Esophagus muscularis mucosa (tissue), 4 donors: ENCODE measurements around the gene SLC27A3. TPM values are rescaled to one million over a fixed set of nuclear protein-coding genes. Genes with fewer than 3 reads are reported as not detected.

Source experiments
- DNase-seq: peaks from one replicate; pipeline ENCODE4 v3.0.0-alpha.2; 2017; ENCODE audit errors: extremely low spot score
- H3K27ac ChIP-seq, 4 donors: fragments of 200-600 bp; sonication (generic); replicated peaks in 1 of 4; 1 replicate in 3 of 4; 2 replicates in 1 of 4; pipeline ENCODE4 v1.5.1; 2016 to 2019; ENCODE audit warnings: mild to moderate bottlenecking in 1 of 4
- H3K27me3 ChIP-seq, 4 donors: fragments of 200-600 bp; sonication (generic); one replicate each; pipeline versions ENCODE4 v1.5.1 to v1.6.0; 2016 to 2019
- H3K36me3 ChIP-seq, 4 donors: fragments of 200-600 bp; sonication (generic); one replicate each; pipeline ENCODE4 v1.5.1; 2016 to 2019
- H3K4me1 ChIP-seq, 4 donors: fragments of 200-600 bp; sonication (generic); one replicate each; pipeline ENCODE4 v1.5.1; 2016 to 2019
- H3K4me3 ChIP-seq, 4 donors: fragments of 200-600 bp; sonication (generic); 1 replicate in 2 of 4; 2 replicates in 2 of 4; pipeline ENCODE4 v1.5.1; 2016 to 2019; ENCODE audit warnings: mild to moderate bottlenecking in 4 of 4, moderate library complexity in 1 of 4
- H3K9me3 ChIP-seq, 4 donors: fragments of 200-600 bp; sonication (generic); 1 replicate in 3 of 4; 2 replicates in 1 of 4; pipeline ENCODE4 v1.5.1; 2016 to 2019
- EP300 ChIP-seq: sonication (generic); formaldehyde crosslinking; IDR thresholded peaks from one replicate; pipeline ENCODE4 v1.6.1; 2017; ENCODE audit warnings: antibody characterized with exemption
- POLR2A ChIP-seq: fragments of 450-650 bp; IDR thresholded peaks from one replicate; pipeline ENCODE4 v1.6.1; 2017; ENCODE audit warnings: antibody characterized with exemption, moderate library complexity, mild to moderate bottlenecking, low read depth
- POLR2AphosphoS5 ChIP-seq, 2 donors: sonication (generic); formaldehyde crosslinking; IDR thresholded peaks; one replicate each; pipeline ENCODE4 v1.6.1; 2017; ENCODE audit warnings: antibody characterized with exemption in 2 of 2
- WGBS: methylation state at CpG from one replicate; pipeline ENCODE4 v1.1.5; 2018; 5-methylcytosine and 5-hydroxymethylcytosine counted together
- intact Hi-C: fragments of 100-400 bp; cut with DNase I; formaldehyde crosslinking; loops from one replicate; pipeline ENCODE4 v1.15.1; 2023
- total RNA-seq, 4 donors: library from RNA; depleted of rRNA; stranded (reverse); fragments of >200 nt; gene quantifications; one replicate each; pipeline versions ENCODE4 v1.1.0 to v1.2.1, GENCODE V29; 2016
- TF ChIP-seq, protein P1 (sequence below), 3 experiments: fragments of 200-600 bp in 2 of 3; fragments of 450-650 bp in 1 of 3; sonication (generic) in 2 of 3; IDR thresholded peaks; one replicate each; pipeline ENCODE4 v1.5.1; 2017 to 2019; ENCODE audit warnings: antibody characterized with exemption in 3 of 3, mild to moderate bottlenecking in 2 of 3, moderate library complexity in 1 of 3

The SLC27A3 gene
- total RNA-seq, 4 donors from 2014 or later = 12.9 to 29.5 (median 19.9) TPM

DNA sequence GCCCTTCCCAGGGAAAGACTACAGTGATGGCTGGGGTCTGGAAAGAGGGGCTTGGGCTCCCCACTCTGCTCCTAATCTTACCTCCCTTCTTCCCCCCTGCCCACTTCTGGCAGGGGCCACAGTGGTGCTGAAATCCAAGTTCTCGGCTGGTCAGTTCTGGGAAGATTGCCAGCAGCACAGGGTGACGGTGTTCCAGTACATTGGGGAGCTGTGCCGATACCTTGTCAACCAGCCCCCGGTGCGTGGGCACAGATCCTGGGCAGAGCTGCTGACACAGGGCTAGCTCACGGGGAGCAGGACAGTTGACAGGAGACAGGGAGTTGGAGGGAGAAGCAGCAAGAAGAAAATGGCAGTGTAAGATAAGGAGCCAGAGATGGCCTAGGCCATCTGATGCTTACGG, 2.4 kb downstream of the SLC27A3 start:
- no peaks in the 10 kb centered on the region for H3K9me3 ChIP-seq
- 41% methylated on average over 7 of the region's 7 CpGs for WGBS
- TF ChIP-seq POLR2AphosphoS5 (IDR thresholded peaks at IDR 0.05) (peak in 1 of 2 donors; percentile 21), EP300 (no peak), POLR2A (no peak)
- TF ChIP-seq, protein P1, sequence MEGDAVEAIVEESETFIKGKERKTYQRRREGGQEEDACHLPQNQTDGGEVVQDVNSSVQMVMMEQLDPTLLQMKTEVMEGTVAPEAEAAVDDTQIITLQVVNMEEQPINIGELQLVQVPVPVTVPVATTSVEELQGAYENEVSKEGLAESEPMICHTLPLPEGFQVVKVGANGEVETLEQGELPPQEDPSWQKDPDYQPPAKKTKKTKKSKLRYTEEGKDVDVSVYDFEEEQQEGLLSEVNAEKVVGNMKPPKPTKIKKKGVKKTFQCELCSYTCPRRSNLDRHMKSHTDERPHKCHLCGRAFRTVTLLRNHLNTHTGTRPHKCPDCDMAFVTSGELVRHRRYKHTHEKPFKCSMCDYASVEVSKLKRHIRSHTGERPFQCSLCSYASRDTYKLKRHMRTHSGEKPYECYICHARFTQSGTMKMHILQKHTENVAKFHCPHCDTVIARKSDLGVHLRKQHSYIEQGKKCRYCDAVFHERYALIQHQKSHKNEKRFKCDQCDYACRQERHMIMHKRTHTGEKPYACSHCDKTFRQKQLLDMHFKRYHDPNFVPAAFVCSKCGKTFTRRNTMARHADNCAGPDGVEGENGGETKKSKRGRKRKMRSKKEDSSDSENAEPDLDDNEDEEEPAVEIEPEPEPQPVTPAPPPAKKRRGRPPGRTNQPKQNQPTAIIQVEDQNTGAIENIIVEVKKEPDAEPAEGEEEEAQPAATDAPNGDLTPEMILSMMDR (IDR thresholded peaks at IDR 0.05) = no peak
- H3K27ac ChIP-seq = peak overlapping the region; percentile 45 to 95 (median 67)
- DNase-seq = no peak
- peak overlapping the region in 2 of 4 donors; percentile 9 to 12 for H3K4me3 ChIP-seq
- peaks cover 64 to 81% (median 75%) of the 10 kb centered on the region in 4 donors for H3K4me1 ChIP-seq
- H3K27me3 ChIP-seq = no peaks in the 10 kb centered on the region
- peaks cover 0 to 22% (median 14%) of the 10 kb centered on the region in 4 donors for H3K36me3 ChIP-seq
- intact Hi-C loops = no loop called here

DNA sequence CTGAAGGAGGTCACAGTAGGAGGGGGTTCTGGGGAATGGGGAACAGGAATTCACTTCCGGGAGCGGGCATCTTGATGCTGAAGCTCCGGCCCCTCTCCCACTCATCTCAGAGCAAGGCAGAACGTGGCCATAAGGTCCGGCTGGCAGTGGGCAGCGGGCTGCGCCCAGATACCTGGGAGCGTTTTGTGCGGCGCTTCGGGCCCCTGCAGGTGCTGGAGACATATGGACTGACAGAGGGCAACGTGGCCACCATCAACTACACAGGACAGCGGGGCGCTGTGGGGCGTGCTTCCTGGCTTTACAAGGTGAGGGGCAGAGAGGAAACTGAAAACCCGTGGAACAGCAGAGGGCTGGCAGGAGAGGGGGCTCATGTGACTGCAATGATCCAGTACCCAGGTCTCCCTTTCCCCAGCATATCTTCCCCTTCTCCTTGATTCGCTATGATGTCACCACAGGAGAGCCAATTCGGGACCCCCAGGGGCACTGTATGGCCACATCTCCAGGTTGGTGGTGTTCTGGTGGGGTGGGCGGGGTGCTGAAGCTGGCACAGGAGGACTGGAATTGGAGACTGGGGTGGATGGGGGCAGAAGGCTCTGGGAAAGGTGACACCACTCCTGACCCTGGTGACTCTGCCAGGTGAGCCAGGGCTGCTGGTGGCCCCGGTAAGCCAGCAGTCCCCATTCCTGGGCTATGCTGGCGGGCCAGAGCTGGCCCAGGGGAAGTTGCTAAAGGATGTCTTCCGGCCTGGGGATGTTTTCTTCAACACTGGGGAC, 3.0 kb downstream of the SLC27A3 start:
- 87% methylated on average over 22 of the region's 22 CpGs for WGBS
- Histone ChIP-seq H3K9me3 (no peaks in the 10 kb centered on the region), H3K27me3 (no peaks in the 10 kb centered on the region), H3K27ac (peak overlapping the region; percentile 45 to 95 (median 67)), H3K4me3 (peak overlapping the region in 1 of 4 donors; percentile 9), H3K4me1 (peaks cover 63 to 81% (median 73%) of the 10 kb centered on the region in 4 donors), H3K36me3 (peaks cover 0 to 16% (median 8%) of the 10 kb centered on the region in 4 donors)
- DNase-seq = no peak
- no peak for TF ChIP-seq POLR2AphosphoS5 (IDR thresholded peaks at IDR 0.05)
- no peak for TF ChIP-seq EP300
- TF ChIP-seq POLR2A = no peak
- TF ChIP-seq, protein P1 (IDR thresholded peaks at IDR 0.05) = no peak
- intact Hi-C loops = no loop called here

DNA sequence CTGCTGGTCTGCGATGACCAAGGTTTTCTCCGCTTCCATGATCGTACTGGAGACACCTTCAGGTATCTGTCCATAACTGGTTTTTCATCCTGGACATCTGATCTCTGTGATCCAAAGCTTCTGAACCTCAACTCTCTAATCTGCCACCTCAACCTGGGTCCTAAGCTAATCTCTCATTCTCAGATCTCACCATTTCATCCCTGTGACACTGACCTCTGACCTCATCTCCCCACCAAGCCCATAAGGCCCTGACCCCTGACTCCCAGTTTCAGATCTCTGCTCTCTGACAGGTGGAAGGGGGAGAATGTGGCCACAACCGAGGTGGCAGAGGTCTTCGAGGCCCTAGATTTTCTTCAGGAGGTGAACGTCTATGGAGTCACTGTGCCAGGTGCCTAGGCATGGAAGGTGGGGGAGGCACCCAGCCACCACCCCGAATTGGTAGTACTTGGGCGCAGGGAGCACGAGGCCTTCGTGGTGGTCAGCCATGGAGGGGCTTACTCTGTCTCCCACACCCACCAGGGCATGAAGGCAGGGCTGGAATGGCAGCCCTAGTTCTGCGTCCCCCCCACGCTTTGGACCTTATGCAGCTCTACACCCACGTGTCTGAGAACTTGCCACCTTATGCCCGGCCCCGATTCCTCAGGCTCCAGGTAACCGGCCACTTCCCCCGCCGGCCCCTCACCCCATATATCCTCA, 3.8 kb downstream of the SLC27A3 start:
- no peak for DNase-seq
- Histone ChIP-seq H3K4me1 (peaks cover 58 to 78% (median 69%) of the 10 kb centered on the region in 4 donors), H3K9me3 (no peaks in the 10 kb centered on the region), H3K27me3 (no peaks in the 10 kb centered on the region), H3K27ac (peak overlapping the region in 2 of 4 donors; percentile 45 to 89), H3K4me3 (no peak overlapping the region), H3K36me3 (peaks cover 0 to 10% (median 5%) of the 10 kb centered on the region in 4 donors)
- intact Hi-C loops = no loop called here
- 81% methylated on average over 15 of the region's 18 CpGs for WGBS
- TF ChIP-seq POLR2AphosphoS5 (IDR thresholded peaks at IDR 0.05) (no peak), POLR2A (no peak), EP300 (no peak)
- TF ChIP-seq, protein P1 (IDR thresholded peaks at IDR 0.05) = no peak

DNA sequence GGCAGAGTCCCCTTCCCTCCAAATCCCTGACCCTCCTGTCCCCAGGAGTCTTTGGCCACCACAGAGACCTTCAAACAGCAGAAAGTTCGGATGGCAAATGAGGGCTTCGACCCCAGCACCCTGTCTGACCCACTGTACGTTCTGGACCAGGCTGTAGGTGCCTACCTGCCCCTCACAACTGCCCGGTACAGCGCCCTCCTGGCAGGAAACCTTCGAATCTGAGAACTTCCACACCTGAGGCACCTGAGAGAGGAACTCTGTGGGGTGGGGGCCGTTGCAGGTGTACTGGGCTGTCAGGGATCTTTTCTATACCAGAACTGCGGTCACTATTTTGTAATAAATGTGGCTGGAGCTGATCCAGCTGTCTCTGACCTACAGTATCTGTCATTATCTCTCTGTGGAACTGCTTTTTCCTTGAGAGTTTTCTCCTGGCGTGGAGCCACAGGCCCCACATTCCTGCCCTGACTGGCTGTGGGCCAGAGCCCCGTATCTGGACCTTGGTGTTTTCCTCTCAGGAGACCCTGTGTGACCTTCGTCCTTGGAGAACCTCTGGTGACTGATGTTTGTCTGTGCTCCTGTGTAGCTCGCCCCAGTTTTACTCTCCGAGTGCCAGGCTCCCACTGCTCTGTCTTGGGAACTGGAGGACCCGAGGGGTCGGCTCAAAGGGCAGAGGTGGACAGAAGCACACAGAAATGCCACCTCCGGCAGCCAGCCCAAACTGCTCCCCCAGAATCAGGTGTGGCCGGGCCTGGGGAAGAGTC, 4.8 kb downstream of the SLC27A3 start:
- DNase-seq = no peak
- TF ChIP-seq EP300 (no peak), POLR2A (no peak), POLR2AphosphoS5 (IDR thresholded peaks at IDR 0.05) (no peak)
- TF ChIP-seq, protein P1 (IDR thresholded peaks at IDR 0.05) = no peak

More for the DNA sequence above, 4.8 kb downstream of the SLC27A3 start:
- Histone ChIP-seq H3K36me3 (peaks cover 0 to 10% (median 5%) of the 10 kb centered on the region in 4 donors), H3K27ac (no peak overlapping the region), H3K9me3 (no peaks in the 10 kb centered on the region), H3K4me3 (no peak overlapping the region), H3K4me1 (peaks cover 51 to 72% (median 63%) of the 10 kb centered on the region in 4 donors), H3K27me3 (no peaks in the 10 kb centered on the region)
- intact Hi-C loops = no loop called here
- WGBS = 76% methylated on average over 17 of the region's 17 CpGs
